Measurements from ENCODE around the gene RHBDD3.

- TF ChIP-seq CTCF (IDR thresholded peaks at IDR 0.05) (no peak), POLR2A (IDR thresholded peaks at IDR 0.05) (no peak)
These were observed 7.4 kb upstream of the RHBDD3 start for GRCh38 chr22:29275167-29275566.

Data from heart left ventricle (tissue), 13 donors.